Right lobe of liver (tissue), 6 donors: ENCODE measurements around the gene SEMA4D. TPM values are rescaled to one million over a fixed set of nuclear protein-coding genes. Genes with fewer than 3 reads are reported as not detected.

Experiments used
- ATAC-seq, 4 donors: fragments of 200-7000 bp; cut with Tn5 transposase; one replicate each; pipeline ENCODE4 v1.9.1; 2020; ENCODE audit warnings: mild to moderate bottlenecking in 4 of 4, moderate library complexity in 4 of 4
- DNase-seq, 3 donors: peaks; one replicate each; pipeline ENCODE4 v3.0.0-alpha.2; 2020
- H3K27ac ChIP-seq, 3 donors: fragments of 200-600 bp; one replicate each; pipeline ENCODE4 v1.8.0; 2022
- H3K27me3 ChIP-seq, 2 donors: fragments of 200-600 bp; one replicate each; pipeline ENCODE4 v1.8.0; 2022
- H3K36me3 ChIP-seq, 4 donors: fragments of 200-600 bp; sonication (generic) in 1 of 4; one replicate each; pipeline versions ENCODE4 v1.5.1 to v1.8.0; 2017 to 2022; ENCODE audit warnings: control low read depth in 1 of 4
- H3K4me1 ChIP-seq, 4 donors: fragments of 200-600 bp; sonication (generic) in 1 of 4; one replicate each; pipeline versions ENCODE4 v1.5.1 to v1.8.0; 2017 to 2022; ENCODE audit warnings: control low read depth in 1 of 4
- H3K4me3 ChIP-seq, 3 donors: fragments of 200-600 bp; one replicate each; pipeline ENCODE4 v1.8.0; 2022
- H3K9me3 ChIP-seq, 4 donors: fragments of 200-600 bp; sonication (generic) in 1 of 4; one replicate each; pipeline versions ENCODE4 v1.5.1 to v1.8.0; 2017 to 2022; ENCODE audit warnings: control low read depth in 1 of 4
- POLR2A ChIP-seq: fragments of 450-650 bp; IDR thresholded peaks from one replicate; pipeline ENCODE4 v1.6.1; 2017; ENCODE audit warnings: antibody characterized with exemption, mild to moderate bottlenecking
- WGBS: methylation state at CpG from one replicate; pipeline ENCODE4 v1.1.6; 2018; ENCODE audit warnings: low coverage, low lambda C conversion rate; ENCODE audit not compliant: insufficient coverage; ENCODE audit errors: missing lambda C conversion rate; 5-methylcytosine and 5-hydroxymethylcytosine counted together
- intact Hi-C, 2 donors: fragments of 100-400 bp; cut with DNase I; formaldehyde crosslinking; loops; one replicate each; pipeline versions ENCODE4 v1.11.2 to v1.14.1; 2022
- total RNA-seq, 6 experiments: library from RNA; depleted of rRNA in 2 of 6; stranded (reverse); fragments of >200 nt in 2 of 6; fragmentation: NEBNext Ultra II Directional in 3 of 6; extraction: Animal tissue kit (Norgen Biotek cat#: 25700) in 3 of 6; gene quantifications; one replicate each; pipeline versions ENCODE4 v1.1.0 to v1.2.4, GENCODE V29; 2016 to 2023
- TF ChIP-seq, protein P1 (sequence below), 4 donors: fragments of 200-600 bp in 3 of 4; fragments of 450-650 bp in 1 of 4; IDR thresholded peaks; one replicate each; pipeline versions ENCODE4 v1.5.1 to v1.8.0; 2016 to 2022; ENCODE audit warnings: antibody characterized with exemption in 4 of 4, mild to moderate bottlenecking in 2 of 4
- donor health status: DM: no; HTN: yes; CAD: no.
- donor health status: DM: no; HTN: no; CAD: no.
- donor health status: DM: no; HTN: no; CAD: no.
- donor health status: DM: no; HTN: yes; CAD: no.
- donor health status: DM: no; HTN: yes; CAD: no.

SEMA4D gene
- total RNA-seq, 6 experiments from 2014 or later = 2.0 to 7.5 (median 3.5) TPM

DNA sequence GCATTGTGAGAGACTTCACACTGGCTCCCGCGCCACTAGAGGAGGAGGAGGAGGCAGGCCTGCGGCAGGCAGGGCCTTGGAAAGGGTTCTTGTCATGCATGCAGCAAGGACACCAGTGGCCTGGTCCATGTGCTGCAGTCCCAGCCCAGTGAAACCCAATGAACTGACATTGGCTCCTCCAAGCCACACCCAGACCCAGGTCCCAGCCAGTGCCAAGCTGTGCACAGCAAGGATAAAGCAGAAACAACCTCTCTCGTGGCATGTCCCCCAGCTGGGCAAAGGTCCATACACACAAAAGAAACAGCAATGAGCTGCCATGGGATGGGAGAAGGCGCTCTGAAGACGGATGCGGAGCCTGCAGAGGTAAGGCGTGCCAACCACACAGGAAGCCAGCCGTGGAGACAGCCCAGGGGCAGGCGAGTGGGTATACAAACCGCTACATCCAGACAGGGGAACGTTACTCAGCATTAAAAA, 89.2 kb downstream of the SEMA4D start:
- Histone ChIP-seq H3K36me3 (no peaks in the 10 kb centered on the region), H3K4me3 (no peak overlapping the region), H3K27ac (no peak overlapping the region), H3K4me1 (no peaks in the 10 kb centered on the region), H3K9me3 (no peaks in the 10 kb centered on the region), H3K27me3 (no peaks in the 10 kb centered on the region)
- TF ChIP-seq POLR2A = no peak
- TF ChIP-seq, protein P1, sequence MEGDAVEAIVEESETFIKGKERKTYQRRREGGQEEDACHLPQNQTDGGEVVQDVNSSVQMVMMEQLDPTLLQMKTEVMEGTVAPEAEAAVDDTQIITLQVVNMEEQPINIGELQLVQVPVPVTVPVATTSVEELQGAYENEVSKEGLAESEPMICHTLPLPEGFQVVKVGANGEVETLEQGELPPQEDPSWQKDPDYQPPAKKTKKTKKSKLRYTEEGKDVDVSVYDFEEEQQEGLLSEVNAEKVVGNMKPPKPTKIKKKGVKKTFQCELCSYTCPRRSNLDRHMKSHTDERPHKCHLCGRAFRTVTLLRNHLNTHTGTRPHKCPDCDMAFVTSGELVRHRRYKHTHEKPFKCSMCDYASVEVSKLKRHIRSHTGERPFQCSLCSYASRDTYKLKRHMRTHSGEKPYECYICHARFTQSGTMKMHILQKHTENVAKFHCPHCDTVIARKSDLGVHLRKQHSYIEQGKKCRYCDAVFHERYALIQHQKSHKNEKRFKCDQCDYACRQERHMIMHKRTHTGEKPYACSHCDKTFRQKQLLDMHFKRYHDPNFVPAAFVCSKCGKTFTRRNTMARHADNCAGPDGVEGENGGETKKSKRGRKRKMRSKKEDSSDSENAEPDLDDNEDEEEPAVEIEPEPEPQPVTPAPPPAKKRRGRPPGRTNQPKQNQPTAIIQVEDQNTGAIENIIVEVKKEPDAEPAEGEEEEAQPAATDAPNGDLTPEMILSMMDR (IDR thresholded peaks at IDR 0.05) = no peak
- intact Hi-C loops = no loop called here
- DNase-seq (no peak), ATAC-seq (peak in 3 of 4 donors; percentile 20 to 50 (median 45))
- 53% methylated on average over 6 of the region's 12 CpGs for WGBS

DNA sequence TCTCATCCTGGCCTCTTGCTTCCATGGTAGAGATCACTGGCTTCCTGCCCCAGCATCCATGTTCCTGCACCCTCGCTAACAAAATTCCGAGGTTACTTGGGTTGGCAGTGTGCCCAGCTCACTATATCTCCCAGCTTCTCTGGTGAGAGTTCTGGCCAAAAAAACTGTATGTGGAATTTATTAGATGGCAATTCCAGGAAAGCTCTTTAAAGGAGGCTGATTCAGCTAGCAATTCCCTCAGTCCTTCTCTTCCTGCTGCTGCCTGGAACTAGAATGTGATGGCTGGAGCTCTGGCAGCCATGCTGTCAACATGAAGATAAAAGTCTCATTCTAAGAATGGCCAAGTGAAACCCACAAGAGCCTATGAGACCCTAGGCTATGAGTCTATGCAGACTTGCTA, 90.8 kb downstream of the SEMA4D start:
- H3K9me3 ChIP-seq = no peaks in the 10 kb centered on the region
- H3K4me1 ChIP-seq = no peaks in the 10 kb centered on the region
- no peaks in the 10 kb centered on the region for H3K36me3 ChIP-seq
- intact Hi-C loops = no loop called here
- no peak overlapping the region for H3K4me3 ChIP-seq
- 23% methylated on average over 2 of the region's 2 CpGs for WGBS
- TF ChIP-seq POLR2A = no peak
- TF ChIP-seq, protein P1 (IDR thresholded peaks at IDR 0.05) = no peak
- no peaks in the 10 kb centered on the region for H3K27me3 ChIP-seq
- no peak overlapping the region for H3K27ac ChIP-seq
- DNase-seq = no peak
- no peak for ATAC-seq

DNA sequence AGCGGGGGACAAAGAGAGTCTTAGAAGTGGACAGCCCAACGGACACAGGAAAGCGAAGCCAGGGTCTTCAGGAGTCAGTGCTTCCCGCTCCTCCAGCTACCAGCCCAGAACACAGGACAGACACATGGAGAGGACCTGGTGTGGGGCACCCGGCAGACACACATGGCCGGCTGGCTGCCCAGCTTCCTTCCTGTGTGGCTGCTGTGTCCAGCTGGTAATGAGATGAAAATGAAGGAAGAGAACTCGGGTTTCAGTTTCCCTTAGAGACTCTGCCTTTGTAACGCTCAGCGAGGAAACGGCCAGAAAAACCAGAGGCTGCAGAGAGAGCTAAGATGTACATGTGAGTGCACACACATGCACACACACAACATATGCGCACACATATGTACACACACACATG, 92.1 kb downstream of the SEMA4D start:
- H3K36me3 ChIP-seq = no peaks in the 10 kb centered on the region
- no peaks in the 10 kb centered on the region for H3K4me1 ChIP-seq
- peak; percentile 50 to 79 (median 63) for ATAC-seq
- 67% methylated on average over 10 of the region's 11 CpGs for WGBS
- DNase-seq = peak in 2 of 3 donors; percentile 46 to 70
- H3K4me3 ChIP-seq = no peak overlapping the region
- no peak overlapping the region for H3K27ac ChIP-seq
- H3K27me3 ChIP-seq = no peaks in the 10 kb centered on the region
- intact Hi-C loops = no loop called here
- H3K9me3 ChIP-seq = no peaks in the 10 kb centered on the region
- TF ChIP-seq, protein P1 (IDR thresholded peaks at IDR 0.05) = no peak
- TF ChIP-seq POLR2A = no peak

GRCh38 chr9:89404074-89404473, 93.8 kb downstream of the SEMA4D start:
- no peaks in the 10 kb centered on the region for H3K27me3 ChIP-seq
- ATAC-seq = no peak
- H3K27ac ChIP-seq = no peak overlapping the region
- 86% methylated on average over 8 of the region's 11 CpGs for WGBS
- TF ChIP-seq, protein P1 (IDR thresholded peaks at IDR 0.05) = no peak
- TF ChIP-seq POLR2A = no peak
- H3K36me3 ChIP-seq = no peaks in the 10 kb centered on the region
- H3K9me3 ChIP-seq = no peaks in the 10 kb centered on the region
- no peak for DNase-seq
- H3K4me3 ChIP-seq = no peak overlapping the region
- intact Hi-C loops = no loop called here
- no peaks in the 10 kb centered on the region for H3K4me1 ChIP-seq
